HCT116 (cell line): ENCODE results near the gene ABTB2. TPM values are rescaled to one million over a fixed set of nuclear protein-coding genes. Genes with fewer than 3 reads are reported as not detected.
A peak's percentile ranks its signal among the peaks of the same experiment; 100 is the strongest.

Experiments used
- ATAC-seq: fragments of 200-7000 bp; cut with Tn5 transposase; 2 replicates; pipeline ENCODE4 v1.9.1; 2020; ENCODE audit warnings: mild to moderate bottlenecking, moderate library complexity
- BruUV-seq: library from RNA; stranded (reverse); fragments of 400-500 nt; replicated peaks from 2 replicates; lab custom pipeline; 2021; lab: Mats Ljungman, UMichigan
- CTCF ChIA-PET: fragments of 300-600 bp; sonication (Branson Sonifier 250); formaldehyde crosslinking; loops from one replicate; lab custom pipeline; 2021; ENCODE audit warnings: antibody characterized with exemption; lab: Charles Lee
- POLR2A ChIA-PET: fragments of 300-600, 350-600 bp; sonication (Branson Sonifier 250); formaldehyde crosslinking; loops from one replicate; lab custom pipeline; 2021; ENCODE audit warnings: antibody characterized with exemption; lab: Charles Lee
- RAD21 ChIA-PET, 2 experiments: fragments of 300-600 bp; sonication (Branson Sonifier 250); formaldehyde crosslinking; loops; one replicate each; lab custom pipeline; 2023; ENCODE audit warnings: low total read pairs in 2 of 2; ENCODE audit not compliant: uncharacterized antibody in 2 of 2, unreplicated experiment in 2 of 2, low non-redundant PET in 1 of 2; lab: Charles Lee
- DNase-seq: peaks from one replicate; pipeline ENCODE4 v3.0.0-alpha.2; 2010; ENCODE audit warnings: low read depth, low spot score
- H2AFZ ChIP-seq: fragments of 200-600 bp; shearing (Covaris generic), sonication (generic); 2 replicates; pipeline ENCODE4 v1.6.1; 2017; ENCODE audit warnings: low read depth, mixed run types, mixed read lengths, antibody characterized with exemption, low read length; ENCODE audit not compliant: poor library complexity, severe bottlenecking
- H3K27ac ChIP-seq: 2 replicates; pipeline ENCODE4 v1.5.1; 2012; ENCODE audit warnings: low read depth, low read length
- H3K27me3 ChIP-seq: fragments of 200-600 bp; sonication (generic); 2 replicates; pipeline ENCODE4 v1.6.1; 2016; ENCODE audit warnings: mixed run types, low read length, mixed read lengths; ENCODE audit not compliant: insufficient read depth
- H3K36me3 ChIP-seq, 2 experiments: fragments of 200-500 bp in 1 of 2; fragments of 200-600 bp in 1 of 2; sonication (Bioruptor generic) in 1 of 2; sonication (generic) in 1 of 2; 2 replicates each; pipeline versions ENCODE4 v1.5.1 to v1.6.1; 2014 to 2016; ENCODE audit warnings: low read length in 2 of 2, inconsistent platforms in 1 of 2, mixed read lengths in 1 of 2, mixed run types in 1 of 2; ENCODE audit not compliant: insufficient read depth in 2 of 2, control insufficient read depth in 1 of 2
- H3K4me1 ChIP-seq, 2 experiments: fragments of 200-600 bp in 1 of 2; sonication (generic) in 1 of 2; 2 replicates each; pipeline versions ENCODE4 v1.5.1 to v1.6.1; 2012 to 2017; ENCODE audit warnings: low read length in 2 of 2, inconsistent platforms in 1 of 2, mild to moderate bottlenecking in 1 of 2, mixed read lengths in 1 of 2, mixed run types in 1 of 2, moderate library complexity in 1 of 2; ENCODE audit not compliant: insufficient read depth in 2 of 2, control insufficient read depth in 1 of 2
- H3K4me2 ChIP-seq: fragments of 200-600 bp; sonication (generic); 2 replicates; pipeline ENCODE4 v1.6.1; 2017; ENCODE audit warnings: mixed run types, low read length, mixed read lengths
- H3K4me3 ChIP-seq, 2 experiments: fragments of 200-600 bp in 1 of 2; sonication (generic) in 1 of 2; replicated peaks in 1 of 2; 2 replicates each; pipeline ENCODE4 v1.5.1; 2011 to 2016; ENCODE audit warnings: low read length in 2 of 2, control low read depth in 1 of 2, low read depth in 1 of 2, mild to moderate bottlenecking in 1 of 2, mixed read lengths in 1 of 2, mixed run types in 1 of 2
- H3K79me2 ChIP-seq: fragments of 200-600 bp; sonication (generic); 2 replicates; pipeline ENCODE4 v1.6.1; 2017; ENCODE audit warnings: mild to moderate bottlenecking, mixed run types, low read length, moderate library complexity, mixed read lengths; ENCODE audit not compliant: insufficient read depth
- H3K9ac ChIP-seq: fragments of 200-600 bp; sonication (generic); 2 replicates; pipeline ENCODE4 v1.6.1; 2016; ENCODE audit warnings: low read length, mixed read lengths
- H3K9me2 ChIP-seq: fragments of 200-600 bp; sonication (generic), shearing (Covaris generic); 2 replicates; pipeline ENCODE4 v1.6.1; 2017; ENCODE audit warnings: mixed run types, mild to moderate bottlenecking, moderate library complexity; ENCODE audit not compliant: insufficient read depth
- H3K9me3 ChIP-seq, 2 experiments: fragments of 200-500 bp in 1 of 2; fragments of 200-600 bp in 1 of 2; sonication (Bioruptor generic) in 1 of 2; sonication (generic) in 1 of 2; 2 replicates each; pipeline ENCODE4 v1.6.1; 2014 to 2017; ENCODE audit warnings: low read length in 2 of 2, mixed read lengths in 2 of 2, inconsistent platforms in 1 of 2, low read depth in 1 of 2, mild to moderate bottlenecking in 1 of 2, mixed run types in 1 of 2, moderate library complexity in 1 of 2; ENCODE audit not compliant: control insufficient read depth in 1 of 2, insufficient read depth in 1 of 2
- H4K20me1 ChIP-seq: fragments of 200-600 bp; sonication (generic), shearing (Covaris generic); 2 replicates; pipeline ENCODE4 v1.6.1; 2017; ENCODE audit warnings: mixed run types, mild to moderate bottlenecking, moderate library complexity; ENCODE audit not compliant: insufficient read depth
- CBX3 ChIP-seq: IDR thresholded peaks from 2 replicates; pipeline ENCODE4 v1.6.1; 2012; ENCODE audit warnings: low read depth
- FOSL1 ChIP-seq: IDR thresholded peaks from 2 replicates; pipeline ENCODE4 v1.6.1; 2012; ENCODE audit warnings: low read depth
- MAX ChIP-seq: IDR thresholded peaks from 2 replicates; pipeline ENCODE4 v1.6.1; 2012
- ZBTB33 ChIP-seq: IDR thresholded peaks from 2 replicates; pipeline ENCODE4 v1.6.1; 2011; ENCODE audit warnings: mild to moderate bottlenecking, low read length, moderate library complexity; ENCODE audit not compliant: insufficient replicate concordance; ENCODE audit errors: extremely low read depth
- ZNF274 ChIP-seq: fragments of 200-500 bp; sonication (Bioruptor generic); IDR thresholded peaks from 2 replicates; pipeline ENCODE4 v1.6.1; 2014; ENCODE audit warnings: mild to moderate bottlenecking, low read depth, low read length, inconsistent platforms
- intact Hi-C: fragments of 100-400 bp; cut with micrococcal nuclease; formaldehyde crosslinking; loops from 2 replicates; pipeline ENCODE4 v1.10.0; 2022
- total RNA-seq: library from RNA; stranded (reverse); gene quantifications from one replicate; pipeline ENCODE4 v1.2.1, GENCODE V29; 2021; ENCODE audit not compliant: unreplicated experiment

The ABTB2 gene
- total RNA-seq, 1 experiment from 2014 or later = 6.8 TPM

- TF ChIP-seq ZBTB33 (no peak), ZNF274 (no peak), CBX3 (no peak)
- TF ChIP-seq, all 23 proteins: peak for 0
These were observed 95.2 kb downstream of the ABTB2 start (continued) for GRCh38 chr11:34262531-34263081.

GRCh38 chr11:34261820-34262219 is 96.0 kb downstream of the ABTB2 start:
- POLR2A ChIA-PET = interaction anchor here (0.6 to 2.6 kb wide), 3 partner anchors 11 to 96 kb away, joined by 3 to 15 read pairs (median 11); partner anchors contain the start of gene ABTB2
- no peak overlapping the region for H3K4me3 ChIP-seq
- H4K20me1 ChIP-seq = no peaks in the 10 kb centered on the region
- RAD21 ChIA-PET = interaction anchor here in 1 of 2 experiments (1.2 kb wide), 1 partner anchor 87 kb away, joined by 4 read pairs; no protein-coding TSS in a partner anchor
- peaks cover 37 to 44% of the 10 kb centered on the region in 2 experiments for H3K4me1 ChIP-seq
- BruUV-seq = no TSS peak
- no peaks in the 10 kb centered on the region for H3K36me3 ChIP-seq
- no peaks in the 10 kb centered on the region for H3K9me3 ChIP-seq
- no peak for ATAC-seq
- CTCF ChIA-PET = interaction anchor here (1.2 kb wide), 1 partner anchor 12 kb away, joined by 3 read pairs; no protein-coding TSS in a partner anchor
- DNase-seq = no peak
- H3K27me3 ChIP-seq = no peaks in the 10 kb centered on the region
- H3K79me2 ChIP-seq = no peaks in the 10 kb centered on the region
- H3K4me2 ChIP-seq = peak overlapping the region; percentile 77; the same call in 1 of the 2 replicates
- no peak overlapping the region for H3K27ac ChIP-seq
- TF ChIP-seq FOSL1 (no peak), MAX (0 out of 2 replicates have a peak, but pooled peaks have one; percentile 19)
- H2AFZ ChIP-seq = no peak overlapping the region
- H3K9ac ChIP-seq = peak overlapping the region; percentile 7; the same call in 1 of the 2 replicates
- intact Hi-C loops = loop anchor here (5.0 kb wide), 1 partner anchor 95 kb away; the partner anchor contains the start of gene ABTB2
- H3K9me2 ChIP-seq = no peaks in the 10 kb centered on the region
